ENCODE results near the gene EDARADD. TPM values are rescaled to one million over a fixed set of nuclear protein-coding genes. Genes with fewer than 3 reads are reported as not detected.

EDARADD gene
- total RNA-seq, 1 experiment from 2014 or later, result 35.4 TPM

GRCh38 chr1:236413688-236414087, 19.6 kb downstream of the EDARADD start:
- ChIA-PET CTCF (no interaction called here), POLR2A (interaction anchor here (0.6 kb wide), 1 partner anchor 66 kb away, joined by 3 read pairs; no protein-coding TSS in a partner anchor)
- in situ Hi-C loops (cut with HindIII; ENCODE audit: low pct_unique_long_range_greater_than_20kb, low sequenced_read_pairs), result no loop called here

GRCh38 chr1:236416165-236416564, 22.1 kb downstream of the EDARADD start:
- in situ Hi-C loops (cut with HindIII; ENCODE audit: low pct_unique_long_range_greater_than_20kb, low sequenced_read_pairs) (no loop called here), intact Hi-C loops (cut with micrococcal nuclease; ENCODE audit: unreplicated experiment) (no loop called here)
- no peaks in the 10 kb centered on the region for H3K9me3 ChIP-seq (ENCODE audit: control insufficient read depth, insufficient read depth, low read depth, low read length)
- no peak for TF ChIP-seq POLR2AphosphoS5 (IDR thresholded peaks at IDR 0.05; ENCODE audit: low read depth, low read length)
- TF ChIP-seq SIN3A (IDR thresholded peaks at IDR 0.05; ENCODE audit: borderline replicate concordance, insufficient read depth, low read depth, low read length), result no peak
- TF ChIP-seq TCF7L2 (IDR thresholded peaks at IDR 0.05; ENCODE audit: low read depth, low read length), result no peak
- no peak for TF ChIP-seq REST (IDR thresholded peaks at IDR 0.05; ENCODE audit: insufficient read depth in 1 of 2, low read depth in 2 of 2, low read length in 1 of 2)
- TF ChIP-seq CTCF (IDR thresholded peaks at IDR 0.05), result no peak
- no TSS peak for BruUV-seq (replicated peaks)
- H3K4me3 ChIP-seq (ENCODE audit: low read depth in 2 of 2, low read length in 2 of 2), result no peak overlapping the region
- ATAC-seq (no peak), DNase-seq (ENCODE audit: low read depth, low spot score) (no peak)
- no peaks in the 10 kb centered on the region for H3K4me1 ChIP-seq (ENCODE audit: control insufficient read depth, insufficient read depth, low read length)
- 0 out of 2 replicates have a peak overlapping the region, but pooled peaks have one; percentile 31 for H3K27ac ChIP-seq (ENCODE audit: low read length)
- peaks cover 18% of the 10 kb centered on the region for H3K36me3 ChIP-seq (ENCODE audit: control insufficient read depth, insufficient read depth, low read length)
- POLR2A ChIA-PET, result interaction anchor here (0.6 kb wide), 1 partner anchor 13 kb away, joined by 3 read pairs; no protein-coding TSS in a partner anchor
- CTCF ChIA-PET, result no interaction called here
- H3K27me3 ChIP-seq (ENCODE audit: control insufficient read depth, insufficient read depth, low read length), result no peaks in the 10 kb centered on the region

More at GRCh38 chr1:236413688-236414087, 19.6 kb downstream of the EDARADD start:
- ATAC-seq (no peak), DNase-seq (ENCODE audit: low read depth, low spot score) (no peak)
- H3K9me3 ChIP-seq (ENCODE audit: control insufficient read depth, insufficient read depth, low read depth, low read length), result no peaks in the 10 kb centered on the region
- H3K27me3 ChIP-seq (ENCODE audit: control insufficient read depth, insufficient read depth, low read length), result no peaks in the 10 kb centered on the region
- BruUV-seq (replicated peaks), result TSS peak; percentile 45
- no peak overlapping the region for H3K4me3 ChIP-seq (ENCODE audit: low read depth in 2 of 2, low read length in 2 of 2)
- TF ChIP-seq CTCF (IDR thresholded peaks at IDR 0.05) (no peak), REST (IDR thresholded peaks at IDR 0.05; ENCODE audit: insufficient read depth in 1 of 2, low read depth in 2 of 2, low read length in 1 of 2) (no peak)
- peaks cover 12% of the 10 kb centered on the region for H3K36me3 ChIP-seq (ENCODE audit: control insufficient read depth, insufficient read depth, low read length)
- H3K27ac ChIP-seq (ENCODE audit: low read length), result no peak overlapping the region
- intact Hi-C loops (cut with micrococcal nuclease; ENCODE audit: unreplicated experiment), result no loop called here
- H3K4me1 ChIP-seq (ENCODE audit: control insufficient read depth, insufficient read depth, low read length), result no peaks in the 10 kb centered on the region
